GM10266 (cell line): ENCODE measurements around the gene NCAPG2.
A peak's percentile ranks its signal among the peaks of the same experiment; 100 is the strongest.

ENCODE experiments used
- DNase-seq: peaks from one replicate; pipeline ENCODE4 v3.0.0; 2012; ENCODE audit errors: extremely low spot score
- TF ChIP-seq, protein P1 (sequence below): IDR thresholded peaks from 2 replicates; pipeline ENCODE4 v1.5.1; 2012; ENCODE audit warnings: mild to moderate bottlenecking, low read depth; ENCODE audit not compliant: control insufficient read depth, insufficient read depth; ENCODE audit errors: missing control alignments

Gene NCAPG2

DNA sequence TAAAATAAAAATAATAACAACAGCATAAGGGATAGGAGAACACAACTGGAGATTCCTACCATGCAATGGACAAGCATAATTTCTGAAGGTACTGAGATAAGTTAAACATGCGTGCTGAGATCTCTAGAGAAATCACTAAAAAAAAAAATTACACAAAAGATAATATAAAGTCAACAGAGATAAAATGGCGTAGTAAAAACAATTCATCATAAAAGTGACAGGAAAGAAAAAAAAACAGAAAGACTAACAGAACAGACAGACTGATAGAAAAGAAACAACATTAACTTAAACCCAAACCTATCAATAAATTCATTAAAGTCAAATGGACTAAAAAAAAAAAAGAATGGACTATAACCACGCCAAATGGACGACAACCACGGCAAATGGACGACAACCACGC is 56.4 kb downstream of the NCAPG2 start:
- TF ChIP-seq, protein P1, sequence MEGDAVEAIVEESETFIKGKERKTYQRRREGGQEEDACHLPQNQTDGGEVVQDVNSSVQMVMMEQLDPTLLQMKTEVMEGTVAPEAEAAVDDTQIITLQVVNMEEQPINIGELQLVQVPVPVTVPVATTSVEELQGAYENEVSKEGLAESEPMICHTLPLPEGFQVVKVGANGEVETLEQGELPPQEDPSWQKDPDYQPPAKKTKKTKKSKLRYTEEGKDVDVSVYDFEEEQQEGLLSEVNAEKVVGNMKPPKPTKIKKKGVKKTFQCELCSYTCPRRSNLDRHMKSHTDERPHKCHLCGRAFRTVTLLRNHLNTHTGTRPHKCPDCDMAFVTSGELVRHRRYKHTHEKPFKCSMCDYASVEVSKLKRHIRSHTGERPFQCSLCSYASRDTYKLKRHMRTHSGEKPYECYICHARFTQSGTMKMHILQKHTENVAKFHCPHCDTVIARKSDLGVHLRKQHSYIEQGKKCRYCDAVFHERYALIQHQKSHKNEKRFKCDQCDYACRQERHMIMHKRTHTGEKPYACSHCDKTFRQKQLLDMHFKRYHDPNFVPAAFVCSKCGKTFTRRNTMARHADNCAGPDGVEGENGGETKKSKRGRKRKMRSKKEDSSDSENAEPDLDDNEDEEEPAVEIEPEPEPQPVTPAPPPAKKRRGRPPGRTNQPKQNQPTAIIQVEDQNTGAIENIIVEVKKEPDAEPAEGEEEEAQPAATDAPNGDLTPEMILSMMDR, result no peak
- DNase-seq, result no peak

DNA sequence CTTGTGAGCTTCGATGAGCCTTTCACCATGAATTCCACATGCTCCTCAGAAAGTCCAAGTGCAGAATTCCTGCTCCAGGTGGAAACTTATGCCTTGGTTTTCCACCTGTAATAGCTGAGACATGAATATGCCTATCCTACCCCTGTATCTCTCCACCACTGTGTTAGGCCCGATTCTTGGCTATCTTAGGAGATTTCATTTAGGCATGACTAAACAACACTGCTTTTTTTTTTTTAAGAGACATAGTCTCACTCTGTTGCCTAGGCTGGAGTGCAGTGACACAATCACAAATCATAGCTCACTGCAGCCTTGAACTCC is 57.2 kb downstream of the NCAPG2 start:
- TF ChIP-seq, protein P1, result no peak
- DNase-seq, result no peak

DNA sequence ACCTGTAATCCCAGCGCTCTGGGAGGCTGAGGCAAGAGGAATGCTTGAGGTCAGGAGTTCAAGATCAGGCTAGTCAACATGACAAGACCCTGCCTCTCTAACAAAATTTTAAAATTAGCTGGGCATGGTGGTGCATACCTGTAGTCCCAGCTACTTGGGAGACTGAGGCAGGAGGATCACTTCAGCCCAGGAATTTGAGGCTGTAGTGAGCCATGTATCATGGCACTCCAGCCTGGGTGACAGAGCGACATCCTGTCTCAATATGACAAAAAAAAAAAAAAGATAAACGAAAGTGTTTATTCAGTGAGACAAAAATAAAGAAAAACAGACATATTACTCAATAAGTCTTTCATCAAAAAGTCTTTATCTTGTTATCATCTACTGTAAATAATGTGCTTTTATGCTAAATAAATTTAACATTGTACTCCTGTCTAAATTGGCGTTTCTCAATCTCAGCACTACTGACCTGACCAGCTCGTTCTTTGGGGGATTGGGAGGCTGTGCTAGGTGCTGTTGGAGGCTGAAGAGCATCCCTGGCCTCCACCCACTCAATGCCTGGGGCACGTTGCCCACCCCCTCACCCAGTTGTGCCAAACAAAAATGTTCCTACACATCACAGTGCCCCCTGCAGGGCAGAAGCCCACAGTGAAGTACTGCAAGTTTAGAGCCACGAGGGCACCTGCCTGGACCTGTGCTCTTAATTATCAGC is 57.7 kb downstream of the NCAPG2 start:
- TF ChIP-seq, protein P1, result peak; percentile 54
- no peak for DNase-seq

DNA sequence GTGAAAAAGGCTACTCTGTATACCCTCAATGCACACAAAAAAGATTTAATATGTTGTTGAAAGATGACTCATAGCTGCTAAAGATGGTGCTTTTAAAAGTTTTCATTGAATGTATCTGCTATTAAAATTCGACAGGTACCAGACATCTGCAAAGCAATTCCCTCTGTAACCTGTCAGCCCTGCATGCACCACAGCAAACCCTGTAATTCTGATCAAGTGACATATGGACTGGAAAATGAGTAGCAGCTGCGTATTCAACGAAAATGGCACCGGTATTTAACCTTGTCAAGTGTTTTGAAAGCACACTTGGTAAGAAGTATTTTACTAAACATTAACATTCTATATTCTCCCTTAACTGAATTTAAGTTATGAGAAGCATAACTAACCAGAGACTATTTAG is 58.8 kb downstream of the NCAPG2 start:
- TF ChIP-seq, protein P1, result no peak
- no peak for DNase-seq

DNA sequence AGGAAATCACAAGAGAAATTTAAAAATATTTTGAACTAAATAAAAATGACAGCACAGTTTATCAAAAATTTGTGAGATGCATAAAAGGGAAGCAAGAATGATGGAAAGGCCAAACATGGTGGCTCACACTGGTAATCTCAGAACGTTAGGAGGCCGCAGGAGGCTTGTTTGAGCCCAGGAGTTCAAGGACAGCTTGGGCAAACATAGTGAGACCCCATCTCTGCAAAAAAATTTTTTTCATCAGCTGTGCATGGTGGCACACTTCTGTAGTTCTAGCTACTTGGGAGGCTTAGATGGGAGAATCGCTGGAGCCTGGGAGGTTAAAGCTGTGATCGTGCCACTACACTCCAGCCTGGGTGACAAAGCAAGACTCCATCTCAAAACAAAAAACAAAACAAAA is 62.5 kb downstream of the NCAPG2 start:
- DNase-seq, result no peak
- TF ChIP-seq, protein P1, result no peak

DNA sequence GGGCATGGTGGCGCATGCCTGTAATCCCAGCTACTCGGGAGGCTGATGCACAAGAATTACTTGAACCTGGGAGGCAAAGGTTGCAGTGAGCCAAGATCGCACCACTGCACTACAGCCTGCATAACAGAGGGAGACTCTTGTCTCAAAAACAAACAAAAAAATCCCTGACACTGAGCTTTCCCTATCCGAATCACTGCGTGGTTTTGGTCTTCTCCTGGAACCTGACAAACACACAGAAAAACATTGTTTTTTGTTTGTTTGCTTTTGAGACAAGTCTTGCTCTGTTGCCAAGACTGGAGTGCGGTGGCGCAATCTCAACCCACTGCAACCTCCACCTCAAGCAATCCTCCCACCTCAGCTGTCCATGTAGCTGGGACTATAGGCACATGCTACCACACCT is 66.6 kb downstream of the NCAPG2 start:
- no peak for DNase-seq
- TF ChIP-seq, protein P1, result no peak

DNA sequence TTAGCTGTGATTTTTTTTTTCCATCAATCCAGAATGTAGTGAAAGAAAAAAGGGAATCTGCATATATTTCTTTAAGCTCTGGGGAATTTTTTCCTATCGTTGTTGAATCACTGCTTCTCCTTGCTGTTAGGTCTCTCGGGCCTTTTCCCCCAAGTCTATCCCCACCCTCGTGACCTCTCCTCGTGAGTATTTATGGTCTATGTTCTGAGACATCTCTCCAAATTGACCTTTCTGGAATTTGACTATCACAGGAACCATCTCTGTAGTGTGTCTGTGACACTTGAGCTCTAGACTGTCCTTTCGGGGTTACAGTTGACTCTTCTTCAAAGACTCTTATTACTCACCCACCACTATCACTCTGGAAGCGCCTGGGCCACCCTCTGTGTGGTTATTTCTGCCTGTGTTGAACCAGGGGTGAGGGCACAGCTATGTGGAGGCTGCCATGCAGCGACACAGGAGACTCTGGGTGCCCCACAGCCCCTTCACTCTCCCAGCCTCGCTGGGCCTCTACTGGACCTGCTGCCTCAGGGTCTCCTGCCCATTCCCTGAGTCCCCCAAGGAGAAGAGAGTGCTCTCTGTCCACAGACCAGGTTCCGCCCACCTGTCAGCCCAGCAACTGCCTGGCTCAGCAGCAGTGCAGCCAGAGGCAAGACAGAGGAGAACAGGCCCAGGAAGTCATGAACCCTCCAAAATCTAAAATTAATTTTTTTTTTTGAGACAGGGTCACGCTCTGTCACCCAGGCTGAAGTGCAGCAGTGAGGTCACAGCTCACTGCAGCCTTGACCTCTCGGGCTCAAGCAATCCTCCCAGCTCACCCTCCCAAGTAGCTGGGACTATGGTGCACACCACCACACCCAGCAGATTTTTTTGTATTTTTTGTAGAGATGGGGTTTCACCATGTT is 71.3 kb downstream of the NCAPG2 start:
- TF ChIP-seq, protein P1, result no peak
- DNase-seq, result no peak
